22Rv1 (cell line): Measurements from ENCODE around the gene POLR2L.

Experiments
- ZFX ChIP-seq: fragments of 450-650 bp; IDR thresholded peaks from 2 replicates; pipeline ENCODE4 v1.6.1; 2017; ENCODE audit warnings: antibody characterized with exemption, borderline replicate concordance
- TF ChIP-seq, protein P1 (sequence below): fragments of 450-650 bp; IDR thresholded peaks from 2 replicates; pipeline ENCODE4 v1.5.1; 2017; ENCODE audit warnings: mild to moderate bottlenecking

DNA sequence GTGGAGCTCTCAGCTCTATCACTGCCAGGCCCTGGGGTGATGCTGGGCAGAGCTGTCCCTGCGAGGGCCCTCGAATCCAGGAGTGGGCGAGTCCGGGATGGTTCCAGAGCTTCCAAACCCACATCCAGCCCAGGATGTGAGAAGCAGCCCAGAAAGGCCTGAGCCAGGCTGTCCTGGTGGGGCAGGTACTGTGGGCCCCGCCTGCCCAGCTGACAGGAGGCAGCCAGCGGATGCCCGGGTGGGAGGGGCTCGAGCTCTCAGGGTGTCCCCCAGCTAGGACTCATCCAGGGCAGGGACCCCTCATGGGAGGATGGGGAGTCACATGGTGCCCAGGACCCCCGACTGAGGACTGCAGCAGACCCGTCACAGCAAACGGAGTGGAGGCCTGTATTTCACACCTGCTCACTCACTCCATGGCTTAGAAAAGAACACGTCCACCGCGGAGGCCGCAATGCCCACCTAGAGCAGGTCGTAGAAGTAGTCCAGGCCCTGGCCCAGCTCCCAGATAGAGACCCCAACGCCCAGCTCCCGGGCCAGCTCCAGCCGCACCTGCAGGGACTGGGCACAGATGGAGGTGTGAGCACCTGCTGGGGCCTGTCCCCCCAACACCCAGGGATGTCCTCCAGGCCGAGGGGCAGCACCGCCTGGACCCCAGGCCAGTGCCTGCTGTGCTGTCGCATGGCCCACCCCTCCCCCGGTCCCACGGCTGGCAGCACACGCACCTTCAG is 27.2 kb upstream of the POLR2L start:
- TF ChIP-seq, protein P1, sequence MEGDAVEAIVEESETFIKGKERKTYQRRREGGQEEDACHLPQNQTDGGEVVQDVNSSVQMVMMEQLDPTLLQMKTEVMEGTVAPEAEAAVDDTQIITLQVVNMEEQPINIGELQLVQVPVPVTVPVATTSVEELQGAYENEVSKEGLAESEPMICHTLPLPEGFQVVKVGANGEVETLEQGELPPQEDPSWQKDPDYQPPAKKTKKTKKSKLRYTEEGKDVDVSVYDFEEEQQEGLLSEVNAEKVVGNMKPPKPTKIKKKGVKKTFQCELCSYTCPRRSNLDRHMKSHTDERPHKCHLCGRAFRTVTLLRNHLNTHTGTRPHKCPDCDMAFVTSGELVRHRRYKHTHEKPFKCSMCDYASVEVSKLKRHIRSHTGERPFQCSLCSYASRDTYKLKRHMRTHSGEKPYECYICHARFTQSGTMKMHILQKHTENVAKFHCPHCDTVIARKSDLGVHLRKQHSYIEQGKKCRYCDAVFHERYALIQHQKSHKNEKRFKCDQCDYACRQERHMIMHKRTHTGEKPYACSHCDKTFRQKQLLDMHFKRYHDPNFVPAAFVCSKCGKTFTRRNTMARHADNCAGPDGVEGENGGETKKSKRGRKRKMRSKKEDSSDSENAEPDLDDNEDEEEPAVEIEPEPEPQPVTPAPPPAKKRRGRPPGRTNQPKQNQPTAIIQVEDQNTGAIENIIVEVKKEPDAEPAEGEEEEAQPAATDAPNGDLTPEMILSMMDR: no peak
- TF ChIP-seq ZFX: no peak
